Stimulated activated CD4-positive, alpha-beta T cell treated with anti-CD3 and anti-CD28 coated beads, Interleukin-2, amount 100 ng/mL, for 24 hours (primary cell): ENCODE results near the gene KCNG1.
A peak's percentile ranks its signal among the peaks of the same experiment; 100 is the strongest.

Experiments used
- DNase-seq, 2 donors: peaks; one replicate each; pipeline ENCODE4 v3.0.0-alpha.2; 2020

Gene KCNG1

GRCh38 chr20:51011479-51011878 is 11.4 kb downstream of the KCNG1 start:
- no peak for DNase-seq

DNA sequence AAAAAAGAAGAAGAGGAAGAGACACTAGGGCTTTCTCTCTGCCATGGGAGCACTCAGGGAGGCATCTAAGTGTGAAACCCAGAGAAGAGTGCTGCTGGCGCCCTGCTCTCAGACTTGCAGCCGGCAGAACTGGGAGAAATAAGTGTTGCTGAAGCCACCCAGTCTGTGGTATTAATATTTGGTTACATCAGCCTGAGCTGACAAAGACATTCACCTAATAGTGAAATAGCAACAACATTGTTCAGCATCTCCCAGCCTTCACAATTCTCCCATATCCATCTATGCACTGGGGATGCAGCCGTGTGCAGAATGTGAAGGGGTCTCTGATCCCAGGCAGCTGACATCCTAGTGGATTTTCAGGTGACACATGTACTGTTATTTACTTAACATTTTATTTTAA is 12.0 kb downstream of the KCNG1 start:
- no peak for DNase-seq

GRCh38 chr20:51010043-51010365 is 12.9 kb downstream of the KCNG1 start:
- no peak for DNase-seq

DNA sequence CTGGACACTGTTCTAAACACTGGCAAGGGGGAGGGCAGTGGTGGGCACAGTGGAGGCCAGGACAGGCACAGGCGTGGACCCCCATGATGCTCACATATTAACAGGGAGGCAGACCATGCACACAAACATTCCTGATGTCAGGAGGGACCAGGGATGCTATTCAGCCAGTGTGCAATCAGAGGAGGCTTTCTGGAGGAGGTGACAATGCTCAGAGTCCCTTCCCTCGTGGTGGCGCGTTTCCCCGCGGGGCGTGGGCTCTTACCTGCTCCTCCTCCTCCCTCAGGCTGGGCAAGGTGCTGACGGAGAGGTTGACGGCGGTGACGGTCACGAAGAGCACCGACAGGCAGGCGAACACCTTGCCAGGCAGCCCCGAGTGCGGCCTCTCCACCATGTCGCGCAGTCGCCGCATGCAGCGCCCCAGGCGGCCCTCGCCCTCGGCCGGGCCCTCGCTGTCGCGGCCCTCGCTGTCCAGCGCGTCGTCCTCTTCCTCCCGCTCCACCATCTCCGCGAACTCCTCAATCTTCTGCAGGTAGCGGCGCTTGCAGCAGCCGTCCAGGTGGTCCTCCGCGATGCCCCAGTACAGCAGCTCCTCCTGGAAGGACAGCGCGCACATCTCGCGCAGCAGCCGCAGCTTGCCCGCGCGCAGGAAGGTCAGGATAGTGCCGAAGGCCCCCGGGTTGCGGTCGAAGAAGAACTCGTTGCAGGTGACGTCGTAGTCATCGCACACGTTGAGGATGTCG is 13.4 kb downstream of the KCNG1 start:
- DNase-seq, result no peak

- DNase-seq, result no peak
Observed at GRCh38 chr20:51008718-51009117, 14.2 kb downstream of the KCNG1 start.

DNA sequence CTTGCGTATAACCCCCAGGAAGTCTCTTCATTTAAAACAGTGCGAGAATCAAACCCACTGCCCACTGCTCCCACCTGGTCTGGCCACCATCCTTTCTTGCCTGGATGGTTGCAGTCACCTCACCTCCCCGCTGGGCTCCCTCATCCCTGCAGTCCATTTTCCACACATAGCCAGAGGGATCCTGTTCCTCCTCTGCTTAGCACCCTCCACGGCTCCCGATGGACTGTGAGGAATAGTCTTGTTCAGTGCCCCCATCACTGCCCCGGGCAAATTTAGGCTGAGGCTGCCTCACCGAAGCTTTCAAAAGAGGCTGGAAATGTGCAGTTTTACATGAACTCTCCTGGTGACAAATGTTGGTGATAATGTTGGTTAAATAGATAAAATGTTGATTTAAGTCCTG is 17.7 kb downstream of the KCNG1 start:
- no peak for DNase-seq

- DNase-seq, result no peak
Observed at GRCh38 chr20:51004781-51005180, 18.1 kb downstream of the KCNG1 start.

GRCh38 chr20:51004305-51004727 is 18.6 kb downstream of the KCNG1 start:
- no peak for DNase-seq

- DNase-seq, result no peak
Observed at GRCh38 chr20:51003753-51004152, 19.2 kb downstream of the KCNG1 start.

- no peak for DNase-seq
Observed at GRCh38 chr20:51002633-51003032, 20.3 kb downstream of the KCNG1 start.

GRCh38 chr20:51001430-51002265 is 21.3 kb downstream of the KCNG1 start:
- DNase-seq, result no peak

- DNase-seq, result no peak
Observed at GRCh38 chr20:50999355-50999754, 23.6 kb downstream of the KCNG1 start.

GRCh38 chr20:50996901-50997865 is 25.7 kb downstream of the KCNG1 start:
- DNase-seq, result no peak

DNA sequence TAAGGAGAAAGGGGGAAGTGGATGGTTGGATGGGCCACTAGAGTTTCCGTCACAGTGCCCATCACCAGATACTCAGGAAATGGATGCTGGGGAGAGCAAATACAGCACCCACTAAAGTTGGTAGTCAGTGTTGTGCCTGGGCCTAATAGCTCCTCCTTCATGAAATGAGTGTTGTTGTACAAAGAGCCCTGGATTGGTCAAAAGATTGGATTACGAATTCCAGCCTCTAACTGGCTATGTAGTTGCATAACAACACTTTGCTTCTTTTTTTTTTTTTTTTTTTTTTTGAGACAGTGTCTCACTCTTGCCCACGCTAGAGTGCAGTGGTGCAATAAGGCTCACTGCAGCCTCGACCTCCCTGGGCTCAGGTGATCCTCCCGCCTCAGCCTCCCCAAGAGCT is 27.4 kb downstream of the KCNG1 start:
- DNase-seq, result no peak

- no peak for DNase-seq
Observed at GRCh38 chr20:50993876-50994275, 29.0 kb downstream of the KCNG1 start.

- peak; percentile 45 to 53 for DNase-seq
Observed at GRCh38 chr20:50992733-50993457, 30.0 kb downstream of the KCNG1 start.

DNA sequence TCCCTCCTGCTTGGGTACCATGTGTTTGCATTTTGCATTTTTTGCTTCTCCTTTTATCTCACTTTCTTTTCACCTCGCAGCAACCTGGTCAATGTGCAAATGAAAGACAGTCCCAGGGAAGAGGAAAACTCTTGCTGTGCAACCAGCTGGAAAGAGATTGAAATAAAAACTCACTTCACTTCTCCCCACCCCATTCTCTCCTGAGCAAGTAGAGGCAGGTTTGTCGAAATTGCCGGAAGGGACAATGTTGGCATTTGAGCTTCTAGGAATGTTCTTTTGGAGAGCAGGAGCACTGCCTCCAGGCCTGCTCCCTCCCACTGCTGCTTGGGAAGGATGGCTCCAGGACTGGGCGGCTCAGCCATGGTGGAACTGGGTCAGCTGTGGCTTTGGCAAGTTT is 30.6 kb downstream of the KCNG1 start:
- DNase-seq, result no peak

GRCh38 chr20:50991076-50991475 is 31.8 kb downstream of the KCNG1 start:
- no peak for DNase-seq

GRCh38 chr20:50987493-50988210 is 35.3 kb downstream of the KCNG1 start:
- peak; percentile 48 to 74 for DNase-seq

GRCh38 chr20:50983321-50983720 is 39.6 kb downstream of the KCNG1 start:
- DNase-seq, result no peak

DNA sequence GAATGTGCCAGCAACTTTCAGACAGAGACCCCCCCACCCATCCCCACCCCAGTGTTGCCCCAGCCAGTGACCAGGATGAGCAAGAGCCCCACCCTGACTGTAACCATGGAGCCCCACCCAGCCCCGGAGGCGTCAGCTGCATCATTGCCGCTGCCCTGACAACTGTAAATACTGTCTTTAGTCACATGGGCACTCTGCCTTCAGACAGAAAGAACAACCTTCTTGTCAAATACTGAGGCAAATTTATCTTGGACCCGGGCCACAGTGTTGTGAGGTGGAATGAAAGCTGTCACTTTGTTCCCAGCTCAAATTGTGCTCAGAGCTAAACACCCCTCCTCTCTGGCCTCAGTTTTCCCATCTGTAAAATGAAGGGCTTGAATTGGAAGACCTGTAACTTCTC is 40.5 kb downstream of the KCNG1 start:
- no peak for DNase-seq

- no peak for DNase-seq
Observed at GRCh38 chr20:50981714-50982048, 41.2 kb downstream of the KCNG1 start.
